Mesenchymal stem cell (in vitro differentiated cells and primary cell): ENCODE measurements around the gene SKA1. TPM values are rescaled to one million over a fixed set of nuclear protein-coding genes. Genes with fewer than 3 reads are reported as not detected.

ENCODE experiments used
- DNase-seq: peaks from one replicate; pipeline ENCODE4 v3.0.0-alpha.2; 2013
- H2AFZ ChIP-seq: one replicate; pipeline ENCODE4 v1.6.1; 2013; ENCODE audit warnings: low read depth, mild to moderate bottlenecking, control low read depth, inconsistent platforms, low read length, moderate library complexity
- H2AK5ac ChIP-seq: 2 replicates; pipeline ENCODE4 v1.6.1; 2013; ENCODE audit warnings: low read length, moderate library complexity, mild to moderate bottlenecking, inconsistent platforms; ENCODE audit not compliant: severe bottlenecking
- H2BK120ac ChIP-seq: one replicate; pipeline ENCODE4 v1.6.1; 2013; ENCODE audit warnings: low read depth, mild to moderate bottlenecking, inconsistent platforms, low read length, moderate library complexity
- H2BK12ac ChIP-seq, 2 experiments: one replicate each; pipeline ENCODE4 v1.6.1; 2013; ENCODE audit warnings: inconsistent platforms in 2 of 2, low read length in 2 of 2, mild to moderate bottlenecking in 2 of 2, moderate library complexity in 2 of 2, control low read depth in 1 of 2
- H2BK15ac ChIP-seq: one replicate; pipeline ENCODE4 v1.6.1; 2013; ENCODE audit warnings: mild to moderate bottlenecking, low read depth, inconsistent platforms; ENCODE audit not compliant: poor library complexity, severe bottlenecking
- H2BK5ac ChIP-seq: 2 replicates; pipeline ENCODE4 v1.6.1; 2013; ENCODE audit warnings: low read depth, mild to moderate bottlenecking, low read length, control low read depth, inconsistent platforms; ENCODE audit not compliant: poor library complexity, severe bottlenecking
- H3K14ac ChIP-seq, 2 experiments: one replicate each; pipeline ENCODE4 v1.6.1; 2013; ENCODE audit warnings: inconsistent platforms in 2 of 2, low read length in 2 of 2, control low read depth in 1 of 2, mild to moderate bottlenecking in 1 of 2, moderate library complexity in 1 of 2
- H3K18ac ChIP-seq, 2 experiments: one replicate each; pipeline ENCODE4 v1.6.1; 2013; ENCODE audit warnings: inconsistent platforms in 2 of 2, low read length in 2 of 2, control low read depth in 1 of 2, low read depth in 1 of 2, mild to moderate bottlenecking in 1 of 2
- H3K23ac ChIP-seq, 2 experiments: one replicate each; pipeline ENCODE4 v1.6.1; 2013; ENCODE audit warnings: inconsistent platforms in 2 of 2, low read length in 2 of 2, mild to moderate bottlenecking in 2 of 2, moderate library complexity in 2 of 2, control low read depth in 1 of 2
- H3K27ac ChIP-seq: 2 replicates; pipeline ENCODE4 v1.5.1; 2013; ENCODE audit warnings: mild to moderate bottlenecking, moderate library complexity, low read length, control low read depth, inconsistent platforms; ENCODE audit not compliant: poor library complexity, severe bottlenecking
- H3K27me3 ChIP-seq, 2 experiments: 2 replicates each; pipeline versions ENCODE4 v1.6.1 to v1.7.0; 2013; ENCODE audit warnings: low read length in 2 of 2, mild to moderate bottlenecking in 2 of 2, moderate library complexity in 2 of 2, control low read depth in 1 of 2, inconsistent platforms in 1 of 2; ENCODE audit not compliant: control insufficient read depth in 1 of 2, insufficient read depth in 1 of 2
- H3K36me3 ChIP-seq, 2 experiments: 2 replicates each; pipeline versions ENCODE4 v1.6.1 to v1.7.0; 2013; ENCODE audit warnings: low read length in 2 of 2, control low read depth in 1 of 2, inconsistent platforms in 1 of 2, low read depth in 1 of 2, mild to moderate bottlenecking in 1 of 2; ENCODE audit not compliant: insufficient read depth in 2 of 2, control insufficient read depth in 1 of 2
- H3K4ac ChIP-seq, 2 experiments: one replicate each; pipeline ENCODE4 v1.6.1; 2013; ENCODE audit warnings: inconsistent platforms in 2 of 2, low read length in 2 of 2, mild to moderate bottlenecking in 2 of 2, moderate library complexity in 2 of 2, control low read depth in 1 of 2, low read depth in 1 of 2
- H3K4me1 ChIP-seq: 2 replicates; pipeline ENCODE4 v1.6.1; 2013; ENCODE audit warnings: low read depth, low read length, control low read depth; ENCODE audit not compliant: control insufficient read depth, insufficient read depth
- H3K4me2 ChIP-seq: 2 replicates; pipeline ENCODE4 v1.6.1; 2013; ENCODE audit warnings: low read length, mild to moderate bottlenecking, inconsistent platforms; ENCODE audit not compliant: poor library complexity, severe bottlenecking
- H3K4me3 ChIP-seq, 2 experiments: 2 replicates each; pipeline versions ENCODE4 v1.5.1 to v1.7.0; 2013; ENCODE audit warnings: low read length in 2 of 2, mild to moderate bottlenecking in 2 of 2, control low read depth in 1 of 2, low read depth in 1 of 2; ENCODE audit not compliant: insufficient read depth in 1 of 2
- H3K79me1 ChIP-seq: replicated peaks from 2 replicates; pipeline ENCODE4 v1.6.1; 2013; ENCODE audit warnings: mild to moderate bottlenecking, control low read depth, low read length, inconsistent platforms; ENCODE audit not compliant: poor library complexity, severe bottlenecking
- H3K9ac ChIP-seq: 2 replicates; pipeline ENCODE4 v1.7.0; 2013; ENCODE audit warnings: mild to moderate bottlenecking, low read length, moderate library complexity
- H3K9me3 ChIP-seq: 2 replicates; pipeline ENCODE4 v1.7.0; 2013; ENCODE audit warnings: mild to moderate bottlenecking, low read length; ENCODE audit not compliant: control insufficient read depth
- H4K8ac ChIP-seq: one replicate; pipeline ENCODE4 v1.6.1; 2013; ENCODE audit warnings: inconsistent platforms, mild to moderate bottlenecking, low read length, moderate library complexity
- H4K91ac ChIP-seq: one replicate; pipeline ENCODE4 v1.6.1; 2013; ENCODE audit warnings: mild to moderate bottlenecking, low read length, inconsistent platforms
- WGBS: methylation state at CpG from one replicate; pipeline ENCODE4 v1.1.7; 2013; ENCODE audit warnings: mixed read lengths; 5-methylcytosine and 5-hydroxymethylcytosine counted together
- polyA plus RNA-seq, 2 experiments: library from polyadenylated mRNA; stranded (reverse); fragments of 200-250 nt; gene quantifications; one replicate each; pipeline ENCODE4 v1.2.3, GENCODE V29; 2013

SKA1 gene, protein sequence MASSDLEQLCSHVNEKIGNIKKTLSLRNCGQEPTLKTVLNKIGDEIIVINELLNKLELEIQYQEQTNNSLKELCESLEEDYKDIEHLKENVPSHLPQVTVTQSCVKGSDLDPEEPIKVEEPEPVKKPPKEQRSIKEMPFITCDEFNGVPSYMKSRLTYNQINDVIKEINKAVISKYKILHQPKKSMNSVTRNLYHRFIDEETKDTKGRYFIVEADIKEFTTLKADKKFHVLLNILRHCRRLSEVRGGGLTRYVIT
- 3.8 TPM for polyA plus RNA-seq (2013, experiment 1 of 2)
- 4.1 TPM for polyA plus RNA-seq (2013, experiment 2 of 2)

- WGBS: under 1% methylated on average over 37 of the region's 47 CpGs
Measured at GRCh38 chr18:50374753-50375391, at the start of gene SKA1. TSS of gene SKA1 (plus strand) at chr18:50375046. CDS start at chr18:50375831, 785 bp downstream.

DNA sequence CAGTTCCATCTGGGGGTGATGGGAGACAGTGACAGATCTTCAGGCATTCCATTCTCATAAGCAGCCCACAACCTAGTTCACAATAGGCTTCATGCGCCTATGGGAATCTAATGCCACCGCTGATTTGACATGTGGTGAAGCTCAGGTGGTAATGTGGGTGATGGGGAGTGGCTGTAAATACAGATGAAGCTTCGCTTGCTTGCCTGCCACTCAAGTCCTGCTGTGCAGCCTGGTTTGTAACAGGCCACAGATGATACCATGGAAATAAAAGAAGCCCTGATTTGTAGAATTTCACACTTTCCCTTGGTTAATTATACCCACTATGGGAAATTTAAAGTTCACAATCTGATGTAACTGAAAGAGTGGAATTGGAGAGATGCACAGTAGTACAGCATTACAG is 46.9 kb upstream of the SKA1 start:
- Histone ChIP-seq H3K4me1 (no peaks in the 10 kb centered on the region), H2AFZ (no peak overlapping the region), H2BK12ac (no peak overlapping the region), H2BK120ac (no peak overlapping the region), H4K8ac (no peak overlapping the region), H3K27me3 (peaks cover 3 to 11% of the 10 kb centered on the region in 2 experiments), H4K91ac (no peak overlapping the region), H3K4me2 (no peak overlapping the region), H3K4me3 (no peak overlapping the region), H3K14ac (no peak overlapping the region), H2BK5ac (no peak overlapping the region), H3K4ac (no peak overlapping the region), H3K27ac (no peak overlapping the region), H2BK15ac (no peak overlapping the region), H2AK5ac (no peak overlapping the region), H3K9ac (no peak overlapping the region), H3K18ac (no peak overlapping the region), H3K79me1 (no peaks in the 10 kb centered on the region), H3K23ac (no peak overlapping the region), H3K9me3 (no peaks in the 10 kb centered on the region), H3K36me3 (no peaks in the 10 kb centered on the region)
- 76% methylated on average over 2 of the region's 3 CpGs for WGBS
- no peak for DNase-seq

More at GRCh38 chr18:50374753-50375391, at the start of gene SKA1:
- no peak within 1 kb of the TSS for H2BK15ac ChIP-seq
- peak within 1 kb of the TSS; percentile 75 for H3K9ac ChIP-seq
- H2BK120ac ChIP-seq: no peak within 1 kb of the TSS
- H3K36me3 ChIP-seq: no peaks in the 10 kb centered on the region
- H3K4ac ChIP-seq: no peak within 1 kb of the TSS
- H4K8ac ChIP-seq: peak within 1 kb of the TSS; percentile 20
- no peak within 1 kb of the TSS for H3K14ac ChIP-seq
- H3K27me3 ChIP-seq: no peaks in the 10 kb centered on the region
- H3K4me3 ChIP-seq: peak within 1 kb of the TSS; percentile 72 to 92
- H2AFZ ChIP-seq: peak within 1 kb of the TSS; percentile 83
- peaks cover 4% of the 10 kb centered on the region for H3K79me1 ChIP-seq
- H3K4me1 ChIP-seq: peaks cover 4% of the 10 kb centered on the region
- peak within 1 kb of the TSS; percentile 96 for H3K4me2 ChIP-seq
- H2BK12ac ChIP-seq: no peak within 1 kb of the TSS
- no peak within 1 kb of the TSS for H2AK5ac ChIP-seq
- no peak within 1 kb of the TSS for H2BK5ac ChIP-seq
- H3K27ac ChIP-seq: peak within 1 kb of the TSS; percentile 26
- H3K9me3 ChIP-seq: peaks cover 4% of the 10 kb centered on the region
- peak within 1 kb of the TSS in 1 of 2 experiments; percentile 30 for H3K18ac ChIP-seq
- DNase-seq: peak; percentile 92
- no peak within 1 kb of the TSS for H3K23ac ChIP-seq
- no peak within 1 kb of the TSS for H4K91ac ChIP-seq

- no peak overlapping the region for H3K14ac ChIP-seq
- H3K23ac ChIP-seq: no peak overlapping the region
- H4K8ac ChIP-seq: no peak overlapping the region
- no peak overlapping the region for H2AFZ ChIP-seq
- peaks cover 0 to 7% of the 10 kb centered on the region in 2 experiments for H3K27me3 ChIP-seq
- DNase-seq: no peak
- no peak overlapping the region for H2BK5ac ChIP-seq
- H2BK12ac ChIP-seq: no peak overlapping the region
- no peak overlapping the region for H2BK15ac ChIP-seq
- H3K27ac ChIP-seq: no peak overlapping the region
- no peak overlapping the region for H2BK120ac ChIP-seq
- H4K91ac ChIP-seq: no peak overlapping the region
- H3K79me1 ChIP-seq: no peaks in the 10 kb centered on the region
- no peak overlapping the region for H3K4me3 ChIP-seq
- no peaks in the 10 kb centered on the region for H3K9me3 ChIP-seq
- H3K18ac ChIP-seq: no peak overlapping the region
- no peak overlapping the region for H3K4me2 ChIP-seq
- no peaks in the 10 kb centered on the region for H3K4me1 ChIP-seq
- H3K4ac ChIP-seq: no peak overlapping the region
- no peak overlapping the region for H3K9ac ChIP-seq
- H3K36me3 ChIP-seq: no peaks in the 10 kb centered on the region
- H2AK5ac ChIP-seq: no peak overlapping the region
Measured at GRCh38 chr18:50330176-50330575, 44.7 kb upstream of the SKA1 start.

DNA sequence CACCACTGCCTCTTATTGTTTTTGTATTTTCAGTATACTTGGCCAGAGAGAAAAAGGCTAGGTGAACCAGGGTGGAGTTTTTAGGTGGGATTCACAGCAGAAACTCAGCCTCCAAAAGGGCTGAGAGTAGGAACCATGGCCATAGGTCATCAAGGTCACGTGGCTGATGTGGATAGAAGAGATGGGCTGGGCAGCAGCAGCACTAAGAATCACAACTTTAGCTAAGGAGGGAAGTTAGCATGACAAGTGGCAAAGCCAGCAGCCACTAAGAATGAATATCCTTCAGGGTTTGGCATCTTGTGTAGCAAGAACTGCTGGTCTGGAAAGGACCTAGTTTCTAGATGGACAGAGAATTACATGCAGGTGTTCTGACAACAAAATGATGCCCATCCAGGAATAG is 43.2 kb upstream of the SKA1 start:
- Histone ChIP-seq H2BK12ac (no peak overlapping the region), H3K18ac (no peak overlapping the region), H3K4me3 (no peak overlapping the region), H2BK5ac (no peak overlapping the region), H3K4me2 (no peak overlapping the region), H3K27ac (no peak overlapping the region), H3K9ac (no peak overlapping the region), H3K9me3 (no peaks in the 10 kb centered on the region), H3K27me3 (peaks cover 0 to 8% of the 10 kb centered on the region in 2 experiments), H3K36me3 (no peaks in the 10 kb centered on the region), H2AK5ac (no peak overlapping the region), H3K79me1 (no peaks in the 10 kb centered on the region), H3K14ac (peak overlapping the region in 1 of 2 experiments; percentile 15), H4K91ac (no peak overlapping the region), H4K8ac (no peak overlapping the region), H2AFZ (no peak overlapping the region), H3K4ac (no peak overlapping the region), H2BK120ac (no peak overlapping the region), H3K23ac (no peak overlapping the region), H3K4me1 (no peaks in the 10 kb centered on the region), H2BK15ac (no peak overlapping the region)
- DNase-seq: no peak
- WGBS: 10% methylated on average over 1 of the region's 1 CpG
